ENCODE data around the gene RAB18.

DNA sequence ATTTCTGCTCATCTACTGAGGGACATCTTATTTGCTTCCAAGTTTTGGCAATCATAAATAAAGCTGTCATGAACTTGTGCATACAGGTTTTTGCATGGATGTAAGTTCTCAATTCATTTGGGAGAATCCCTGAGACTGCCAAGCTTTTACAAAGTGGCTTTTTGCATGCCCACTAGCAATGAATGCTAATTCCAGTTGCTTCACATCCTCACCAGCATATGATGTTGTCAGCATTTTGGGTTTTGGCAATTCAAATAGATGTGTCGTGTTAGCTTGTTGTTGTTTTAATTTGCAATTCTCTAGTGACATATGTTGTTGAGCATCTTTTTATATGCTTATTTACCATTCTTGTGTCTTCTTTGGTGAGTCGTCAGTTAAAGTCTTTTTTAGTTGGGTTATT lies 57.2 kb downstream of the RAB18 start:
- TF ChIP-seq POLR2A (IDR thresholded peaks at IDR 0.05; ENCODE audit: low read depth, low read length) (no peak), POLR2AphosphoS5 (IDR thresholded peaks at IDR 0.05; ENCODE audit: low read depth, low read length) (no peak), TAF1 (IDR thresholded peaks at IDR 0.05; ENCODE audit: borderline replicate concordance, low read depth, low read length) (no peak)
